ENCODE measurements around the gene FH. TPM values are rescaled to one million over a fixed set of nuclear protein-coding genes. Genes with fewer than 3 reads are reported as not detected.

FH gene
- 47.1 TPM for polyA plus RNA-seq (2013)

- 2% methylated on average over 41 of the region's 70 CpGs for WGBS (ENCODE audit: insufficient coverage)
- peak; percentile 97 for DNase-seq
- ChIA-PET POLR2A (no interaction called here), CTCF (interaction anchor here (1.4 kb wide), 1 partner anchor 92 kb away, joined by 5 read pairs; no protein-coding TSS in a partner anchor)
- Histone ChIP-seq H3K27ac (ENCODE audit: insufficient read depth in 1 of 2, low read depth in 1 of 2, low read length in 2 of 2, poor library complexity in 1 of 2, severe bottlenecking in 2 of 2) (peak within 1 kb of the TSS; percentile 50 to 81), H3K9me3 (ENCODE audit: control extremely low read depth in 1 of 5, control insufficient read depth in 4 of 5, insufficient read depth in 2 of 5, low read depth in 1 of 5, low read length in 4 of 5) (no peaks in the 10 kb centered on the region), H3K4me3 (ENCODE audit: control insufficient read depth in 1 of 7, extremely low read depth in 1 of 7, insufficient read depth in 4 of 7, low read depth in 2 of 7, low read length in 6 of 7) (peak within 1 kb of the TSS; percentile 78 to 93 (median 89)), H3K27me3 (replicated peaks in 2 of 5; ENCODE audit: control insufficient read depth in 4 of 5, insufficient read depth in 5 of 5, low read length in 4 of 5) (peaks cover 0 to 4% (median 0%) of the 10 kb centered on the region in 5 experiments), H3K4me1 (ENCODE audit: control extremely low read depth in 1 of 4, control insufficient read depth in 4 of 4, insufficient read depth in 4 of 4, low read length in 3 of 4) (peaks cover 4 to 19% (median 12%) of the 10 kb centered on the region in 4 experiments), H3K36me3 (ENCODE audit: control insufficient read depth in 4 of 4, insufficient read depth in 4 of 4, low read length in 3 of 4) (peaks cover 0 to 9% (median 3%) of the 10 kb centered on the region in 4 experiments)
Measured at GRCh38 chr1:241519308-241520079, at the start of gene FH. Gene FH (minus strand): TSS chr1:241519755. CDS start chr1:241519722, 33 bp downstream.

GRCh38 chr1:241560849-241561187, 41.3 kb upstream of the FH start:
- Histone ChIP-seq H3K4me1 (ENCODE audit: control extremely low read depth in 1 of 4, control insufficient read depth in 4 of 4, insufficient read depth in 4 of 4, low read length in 3 of 4) (peaks cover 0 to 8% (median 2%) of the 10 kb centered on the region in 4 experiments), H3K9me3 (ENCODE audit: control extremely low read depth in 1 of 5, control insufficient read depth in 4 of 5, insufficient read depth in 2 of 5, low read depth in 1 of 5, low read length in 4 of 5) (no peaks in the 10 kb centered on the region), H3K36me3 (ENCODE audit: control insufficient read depth in 4 of 4, insufficient read depth in 4 of 4, low read length in 3 of 4) (no peaks in the 10 kb centered on the region), H3K4me3 (ENCODE audit: control insufficient read depth in 1 of 7, extremely low read depth in 1 of 7, insufficient read depth in 4 of 7, low read depth in 2 of 7, low read length in 6 of 7) (no peak overlapping the region), H3K27ac (ENCODE audit: insufficient read depth in 1 of 2, low read depth in 1 of 2, low read length in 2 of 2, poor library complexity in 1 of 2, severe bottlenecking in 2 of 2) (no peak overlapping the region), H3K27me3 (replicated peaks in 2 of 5; ENCODE audit: control insufficient read depth in 4 of 5, insufficient read depth in 5 of 5, low read length in 4 of 5) (no peaks in the 10 kb centered on the region)
- POLR2A ChIA-PET = no interaction called here
- no peak for DNase-seq
- WGBS (ENCODE audit: insufficient coverage) = 98% methylated on average over 3 of the region's 3 CpGs
- CTCF ChIA-PET = no interaction called here

DNA sequence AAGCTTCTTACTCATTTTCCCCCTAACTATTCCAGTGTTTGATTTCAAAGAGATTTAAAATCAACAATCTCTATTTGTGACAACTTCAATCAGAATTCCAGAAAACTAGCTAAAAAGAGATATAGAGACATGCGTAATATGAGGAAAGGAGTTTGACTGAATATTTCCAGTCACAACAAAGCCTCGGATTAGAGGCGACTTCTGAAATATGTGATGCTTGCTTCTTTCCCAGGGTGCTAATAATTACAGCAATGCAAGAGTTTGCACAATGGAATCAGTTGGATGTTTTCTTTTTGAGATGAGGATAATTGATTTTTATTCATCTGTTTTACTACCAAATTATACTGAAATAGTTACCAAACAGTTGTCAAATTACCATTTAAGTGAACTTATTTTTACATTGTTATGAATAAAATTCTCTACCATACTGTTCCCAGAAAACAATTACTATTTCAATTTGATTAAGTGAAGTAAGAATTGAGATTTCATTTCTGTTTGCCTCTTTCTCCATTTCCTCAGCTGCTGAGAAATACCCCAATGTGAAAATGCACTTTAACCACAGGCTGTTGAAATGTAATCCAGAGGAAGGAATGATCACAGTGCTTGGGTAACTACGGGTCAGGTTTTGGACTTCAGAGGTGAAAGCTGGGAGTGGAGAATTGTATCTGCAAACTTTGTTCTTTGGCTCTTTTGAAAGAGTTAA, 40.7 kb upstream of the FH start:
- H3K27ac ChIP-seq (ENCODE audit: insufficient read depth in 1 of 2, low read depth in 1 of 2, low read length in 2 of 2, poor library complexity in 1 of 2, severe bottlenecking in 2 of 2) = no peak overlapping the region
- ChIA-PET POLR2A (no interaction called here), CTCF (no interaction called here)
- DNase-seq = peak in 1 of 3 donors; percentile 8
- H3K4me1 ChIP-seq (ENCODE audit: control extremely low read depth in 1 of 4, control insufficient read depth in 4 of 4, insufficient read depth in 4 of 4, low read length in 3 of 4) = peaks cover 0 to 8% (median 2%) of the 10 kb centered on the region in 4 experiments
- H3K4me3 ChIP-seq (ENCODE audit: control insufficient read depth in 1 of 7, extremely low read depth in 1 of 7, insufficient read depth in 4 of 7, low read depth in 2 of 7, low read length in 6 of 7) = no peak overlapping the region
- no peaks in the 10 kb centered on the region for H3K9me3 ChIP-seq (ENCODE audit: control extremely low read depth in 1 of 5, control insufficient read depth in 4 of 5, insufficient read depth in 2 of 5, low read depth in 1 of 5, low read length in 4 of 5)
- WGBS (ENCODE audit: insufficient coverage) = 83% methylated on average over 2 of the region's 4 CpGs
- no peaks in the 10 kb centered on the region for H3K36me3 ChIP-seq (ENCODE audit: control insufficient read depth in 4 of 4, insufficient read depth in 4 of 4, low read length in 3 of 4)
- H3K27me3 ChIP-seq (replicated peaks in 2 of 5; ENCODE audit: control insufficient read depth in 4 of 5, insufficient read depth in 5 of 5, low read length in 4 of 5) = no peaks in the 10 kb centered on the region

DNA sequence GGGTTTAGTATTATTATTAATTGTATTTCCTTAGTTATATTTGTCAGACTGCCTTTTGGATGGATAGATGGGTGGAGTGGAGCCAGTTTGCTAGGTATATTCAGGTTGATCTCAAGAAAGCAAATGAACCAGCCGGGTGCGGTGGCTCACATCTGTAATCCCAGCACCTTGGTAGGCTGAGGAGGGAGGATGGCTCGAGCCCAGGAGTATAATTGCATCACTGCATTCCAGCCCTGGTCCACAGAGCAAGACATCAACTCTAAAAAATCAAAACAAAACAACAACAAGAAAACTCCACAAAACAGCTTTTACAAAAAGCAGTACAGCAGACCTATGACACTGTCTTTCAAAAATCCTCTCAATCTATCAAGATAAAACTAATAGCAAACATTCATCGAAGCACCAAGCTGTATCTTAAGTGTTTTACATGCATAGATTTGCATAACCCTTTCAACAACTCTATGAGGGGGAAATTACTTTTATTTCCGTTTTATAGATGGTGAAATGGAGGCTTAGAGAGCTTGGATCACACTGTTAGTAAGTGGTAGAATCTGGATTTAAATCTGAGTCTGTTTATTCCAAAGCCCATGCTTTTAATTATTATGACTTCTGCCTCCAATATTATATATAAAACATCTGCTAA, 38.1 kb upstream of the FH start:
- Histone ChIP-seq H3K4me1 (ENCODE audit: control extremely low read depth in 1 of 4, control insufficient read depth in 4 of 4, insufficient read depth in 4 of 4, low read length in 3 of 4) (peaks cover 0 to 19% (median 3%) of the 10 kb centered on the region in 4 experiments), H3K27me3 (replicated peaks in 2 of 5; ENCODE audit: control insufficient read depth in 4 of 5, insufficient read depth in 5 of 5, low read length in 4 of 5) (no peaks in the 10 kb centered on the region), H3K4me3 (ENCODE audit: control insufficient read depth in 1 of 7, extremely low read depth in 1 of 7, insufficient read depth in 4 of 7, low read depth in 2 of 7, low read length in 6 of 7) (no peak overlapping the region), H3K27ac (ENCODE audit: insufficient read depth in 1 of 2, low read depth in 1 of 2, low read length in 2 of 2, poor library complexity in 1 of 2, severe bottlenecking in 2 of 2) (no peak overlapping the region), H3K36me3 (ENCODE audit: control insufficient read depth in 4 of 4, insufficient read depth in 4 of 4, low read length in 3 of 4) (no peaks in the 10 kb centered on the region), H3K9me3 (ENCODE audit: control extremely low read depth in 1 of 5, control insufficient read depth in 4 of 5, insufficient read depth in 2 of 5, low read depth in 1 of 5, low read length in 4 of 5) (no peaks in the 10 kb centered on the region)
- ChIA-PET POLR2A (no interaction called here), CTCF (no interaction called here)
- DNase-seq = no peak
- no CpG with 5 or more reads among the region's 5 CpGs for WGBS (ENCODE audit: insufficient coverage)

DNA sequence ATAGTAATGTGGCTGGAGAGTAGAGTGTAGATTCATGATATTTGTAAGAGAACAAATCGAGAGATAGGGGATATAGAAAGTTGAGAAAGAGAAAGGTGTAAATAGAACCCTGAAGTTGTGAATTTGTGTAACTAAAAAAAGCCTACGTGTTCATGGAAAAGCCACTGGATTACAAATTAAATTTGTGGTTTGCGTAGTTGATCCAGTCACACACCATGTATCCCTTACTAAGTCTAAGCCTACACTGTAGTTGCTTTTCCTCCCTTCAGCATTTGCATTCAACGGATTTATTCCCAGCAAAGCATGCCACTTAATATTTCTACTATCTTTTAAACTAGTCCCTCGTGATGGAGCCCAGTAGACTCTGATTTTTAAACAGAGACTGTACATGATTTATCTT, 37.5 kb upstream of the FH start:
- Histone ChIP-seq H3K36me3 (ENCODE audit: control insufficient read depth in 4 of 4, insufficient read depth in 4 of 4, low read length in 3 of 4) (no peaks in the 10 kb centered on the region), H3K4me3 (ENCODE audit: control insufficient read depth in 1 of 7, extremely low read depth in 1 of 7, insufficient read depth in 4 of 7, low read depth in 2 of 7, low read length in 6 of 7) (no peak overlapping the region), H3K27me3 (replicated peaks in 2 of 5; ENCODE audit: control insufficient read depth in 4 of 5, insufficient read depth in 5 of 5, low read length in 4 of 5) (no peaks in the 10 kb centered on the region), H3K9me3 (ENCODE audit: control extremely low read depth in 1 of 5, control insufficient read depth in 4 of 5, insufficient read depth in 2 of 5, low read depth in 1 of 5, low read length in 4 of 5) (no peaks in the 10 kb centered on the region), H3K4me1 (ENCODE audit: control extremely low read depth in 1 of 4, control insufficient read depth in 4 of 4, insufficient read depth in 4 of 4, low read length in 3 of 4) (peaks cover 0 to 26% (median 9%) of the 10 kb centered on the region in 4 experiments), H3K27ac (ENCODE audit: insufficient read depth in 1 of 2, low read depth in 1 of 2, low read length in 2 of 2, poor library complexity in 1 of 2, severe bottlenecking in 2 of 2) (no peak overlapping the region)
- 98% methylated on average over 4 of the region's 5 CpGs for WGBS (ENCODE audit: insufficient coverage)
- CTCF ChIA-PET = no interaction called here
- no peak for DNase-seq
- POLR2A ChIA-PET = no interaction called here

GRCh38 chr1:241555526-241555925, 36.0 kb upstream of the FH start:
- Histone ChIP-seq H3K4me1 (ENCODE audit: control extremely low read depth in 1 of 4, control insufficient read depth in 4 of 4, insufficient read depth in 4 of 4, low read length in 3 of 4) (peaks cover 5 to 35% (median 18%) of the 10 kb centered on the region in 4 experiments), H3K36me3 (ENCODE audit: control insufficient read depth in 4 of 4, insufficient read depth in 4 of 4, low read length in 3 of 4) (no peaks in the 10 kb centered on the region), H3K27me3 (replicated peaks in 2 of 5; ENCODE audit: control insufficient read depth in 4 of 5, insufficient read depth in 5 of 5, low read length in 4 of 5) (no peaks in the 10 kb centered on the region), H3K27ac (ENCODE audit: insufficient read depth in 1 of 2, low read depth in 1 of 2, low read length in 2 of 2, poor library complexity in 1 of 2, severe bottlenecking in 2 of 2) (no peak overlapping the region), H3K9me3 (ENCODE audit: control extremely low read depth in 1 of 5, control insufficient read depth in 4 of 5, insufficient read depth in 2 of 5, low read depth in 1 of 5, low read length in 4 of 5) (no peaks in the 10 kb centered on the region), H3K4me3 (ENCODE audit: control insufficient read depth in 1 of 7, extremely low read depth in 1 of 7, insufficient read depth in 4 of 7, low read depth in 2 of 7, low read length in 6 of 7) (no peak overlapping the region)
- WGBS (ENCODE audit: insufficient coverage) = 100% methylated on average over 3 of the region's 3 CpGs
- POLR2A ChIA-PET = no interaction called here
- CTCF ChIA-PET = no interaction called here
- no peak for DNase-seq

All from common myeloid progenitor, CD34-positive (primary cell).